SKM-1 (cell line): ENCODE results near the gene BEX3.
A peak's percentile ranks its signal among the peaks of the same experiment; 100 is the strongest.
"Not testable (repeated sequence)": the region's sequence is repeated elsewhere in the genome, so short reads cannot be mapped to it uniquely, and the experiment has no call there.

Experiments used
- DNase-seq: peaks from one replicate; lab custom pipeline; 2025; ENCODE audit not compliant: unreplicated experiment; lab: John Stamatoyannopoulos, UW

Gene BEX3

GRCh38 chrX:103376118-103376978, at the start of gene BEX3:
Gene BEX3, plus strand, starts transcription at chrX:103376538. Its CDS starts 984 bp downstream, at chrX:103377522.
- DNase-seq, result no peak

- DNase-seq, result no peak
Observed at GRCh38 chrX:103329991-103330390, 46.3 kb upstream of the BEX3 start, which contains the start of gene TCEAL7. Gene TCEAL7, plus strand, starts transcription at chrX:103330239. Its CDS starts 1,165 bp downstream, at chrX:103331404.

GRCh38 chrX:103330681-103331288, 45.6 kb upstream of the BEX3 start:
- DNase-seq, result no peak

- DNase-seq, result no peak
Observed at GRCh38 chrX:103338663-103339062, 37.7 kb upstream of the BEX3 start.

GRCh38 chrX:103343105-103343504, 33.2 kb upstream of the BEX3 start:
- peak; percentile 1 for DNase-seq

- DNase-seq, result no peak
Observed at GRCh38 chrX:103344606-103345005, 31.7 kb upstream of the BEX3 start.

- no peak for DNase-seq
Observed at GRCh38 chrX:103347682-103348397, 28.5 kb upstream of the BEX3 start.

- no peak for DNase-seq
Observed at GRCh38 chrX:103356130-103356798, 20.1 kb upstream of the BEX3 start, which contains the start of gene TCEAL9. Gene TCEAL9, plus strand, starts transcription at chrX:103356506. Its CDS starts 1,179 bp downstream, at chrX:103357685.

GRCh38 chrX:103356858-103357257, 19.5 kb upstream of the BEX3 start:
- no peak for DNase-seq

- DNase-seq, result no peak
Observed at GRCh38 chrX:103357871-103358270, 18.5 kb upstream of the BEX3 start.

GRCh38 chrX:103359605-103360004, 16.7 kb upstream of the BEX3 start:
- not testable (repeated sequence) for DNase-seq

GRCh38 chrX:103360092-103360491, 16.2 kb upstream of the BEX3 start:
- DNase-seq, result no peak

- no peak for DNase-seq
Observed at GRCh38 chrX:103360916-103361315, 15.4 kb upstream of the BEX3 start.

- no peak for DNase-seq
Observed at GRCh38 chrX:103361798-103362197, 14.5 kb upstream of the BEX3 start.

GRCh38 chrX:103362474-103362873, 13.9 kb upstream of the BEX3 start:
- DNase-seq, result no peak

GRCh38 chrX:103363046-103363445, 13.3 kb upstream of the BEX3 start:
- DNase-seq, result no peak

GRCh38 chrX:103367502-103367901, 8.8 kb upstream of the BEX3 start:
- DNase-seq, result no peak

- no peak for DNase-seq
Observed at GRCh38 chrX:103369479-103369878, 6.9 kb upstream of the BEX3 start.

GRCh38 chrX:103372886-103373285, 3.5 kb upstream of the BEX3 start:
- no peak for DNase-seq

- DNase-seq, result no peak
Observed at GRCh38 chrX:103373581-103373980, 2.8 kb upstream of the BEX3 start.

GRCh38 chrX:103376979-103377324, 614 bp downstream of the BEX3 start:
- DNase-seq, result no peak
